Iris pigment epithelial cell (primary cell): ENCODE data around the gene C2orf80.
"Not testable (repeated sequence)": the region's sequence is repeated elsewhere in the genome, so short reads cannot be mapped to it uniquely, and the experiment has no call there.

ENCODE experiments used
- DNase-seq: peaks from one replicate; pipeline ENCODE4 v3.0.0-alpha.2; 2011; ENCODE audit warnings: low read depth

C2orf80 gene

GRCh38 chr2:208179028-208179609 lies 10.7 kb downstream of the C2orf80 start:
- peak; percentile 16 for DNase-seq

- no peak for DNase-seq
These were observed 14.0 kb downstream of the C2orf80 start for GRCh38 chr2:208175840-208176153.

GRCh38 chr2:208175069-208175839 lies 14.6 kb downstream of the C2orf80 start:
- DNase-seq = peak; percentile 80

GRCh38 chr2:208174144-208174543 lies 15.7 kb downstream of the C2orf80 start:
- DNase-seq = no peak

- DNase-seq = no peak
These were observed 17.7 kb downstream of the C2orf80 start for GRCh38 chr2:208172125-208172524.

- DNase-seq = no peak
These were observed 24.7 kb downstream of the C2orf80 start for GRCh38 chr2:208164951-208165755.

GRCh38 chr2:208163489-208163888 lies 26.3 kb downstream of the C2orf80 start, which contains the start of gene CRYGA:
Gene CRYGA, minus strand, starts transcription at chr2:208163589. Its CDS starts 33 bp downstream, at chr2:208163556.
- DNase-seq = no peak

- no peak for DNase-seq
These were observed 33.4 kb downstream of the C2orf80 start for GRCh38 chr2:208156439-208156838.

GRCh38 chr2:208153156-208153555 lies 36.7 kb downstream of the C2orf80 start:
- no peak for DNase-seq

GRCh38 chr2:208150956-208151355 lies 38.9 kb downstream of the C2orf80 start:
- no peak for DNase-seq

- no peak for DNase-seq
These were observed 39.7 kb downstream of the C2orf80 start for GRCh38 chr2:208150094-208150493.

GRCh38 chr2:208148803-208149202 lies 41.0 kb downstream of the C2orf80 start:
- no peak for DNase-seq

- no peak for DNase-seq
These were observed 42.1 kb downstream of the C2orf80 start for GRCh38 chr2:208147759-208148158.

GRCh38 chr2:208147008-208147407 lies 42.8 kb downstream of the C2orf80 start:
- no peak for DNase-seq

GRCh38 chr2:208146006-208146405 lies 43.8 kb downstream of the C2orf80 start, which contains the start of gene CRYGB:
Gene CRYGB, minus strand, starts transcription at chr2:208146158. Its CDS starts 38 bp downstream, at chr2:208146120.
- DNase-seq = no peak

GRCh38 chr2:208142925-208143799 lies 46.7 kb downstream of the C2orf80 start:
- DNase-seq = no peak

- peak; percentile 26 for DNase-seq
These were observed 47.4 kb downstream of the C2orf80 start for GRCh38 chr2:208142240-208142924.

- DNase-seq = no peak
These were observed 50.4 kb downstream of the C2orf80 start for GRCh38 chr2:208139447-208139846.

- not testable (repeated sequence) for DNase-seq
These were observed 51.5 kb downstream of the C2orf80 start for GRCh38 chr2:208138334-208138733.

GRCh38 chr2:208136716-208137094 lies 53.1 kb downstream of the C2orf80 start:
- DNase-seq = no peak
